ENCODE data around the gene KRTAP2-1. TPM values are rescaled to one million over a fixed set of nuclear protein-coding genes. Genes with fewer than 3 reads are reported as not detected.

Gene KRTAP2-1
- total and polyA plus RNA-seq, 8 donors, result not detected

GRCh38 chr17:41076788-41077187, 29.7 kb upstream of the KRTAP2-1 start:
- Histone ChIP-seq H3K27ac (no peak overlapping the region), H3K4me3 (no peak overlapping the region), H3K36me3 (no peaks in the 10 kb centered on the region), H3K9me3 (no peaks in the 10 kb centered on the region), H3K4me1 (no peaks in the 10 kb centered on the region), H3K27me3 (peaks cover 0 to 6% (median 0%) of the 10 kb centered on the region in 4 donors)
- TF ChIP-seq CTCF (IDR thresholded peaks at IDR 0.05), result no peak
- DNase-seq, result no peak
- ATAC-seq, result no peak
- FAIRE-seq, result no peak
- intact Hi-C loops (cut with DNase I), result no loop called here

- WGBS, 2 donors, result 80 to 89% methylated on average over 2 of the region's 2 CpGs
- H3K9me3 ChIP-seq, result no peaks in the 10 kb centered on the region
- no peak for FAIRE-seq
- no peaks in the 10 kb centered on the region for H3K36me3 ChIP-seq
- intact Hi-C loops (cut with DNase I), result no loop called here
- no peak overlapping the region for H3K4me3 ChIP-seq
- peaks cover 0 to 6% (median 0%) of the 10 kb centered on the region in 4 donors for H3K27me3 ChIP-seq
- TF ChIP-seq CTCF (IDR thresholded peaks at IDR 0.05), result no peak
- DNase-seq, result no peak
- no peaks in the 10 kb centered on the region for H3K4me1 ChIP-seq
- no peak overlapping the region for H3K27ac ChIP-seq
- ATAC-seq, result no peak
Observed at GRCh38 chr17:41073676-41074075, 26.6 kb upstream of the KRTAP2-1 start.

GRCh38 chr17:41071606-41072360, 24.7 kb upstream of the KRTAP2-1 start:
- WGBS, 2 donors, result 86 to 93% methylated on average over 5 of the region's 5 CpGs
- H3K36me3 ChIP-seq, result no peaks in the 10 kb centered on the region
- intact Hi-C loops (cut with DNase I), result no loop called here
- no peak for ATAC-seq
- TF ChIP-seq CTCF (IDR thresholded peaks at IDR 0.05), result no peak
- FAIRE-seq, result no peak
- no peak overlapping the region for H3K4me3 ChIP-seq
- no peak overlapping the region for H3K27ac ChIP-seq
- H3K27me3 ChIP-seq, result peaks cover 0 to 6% (median 0%) of the 10 kb centered on the region in 4 donors
- no peaks in the 10 kb centered on the region for H3K4me1 ChIP-seq
- no peak for DNase-seq
- no peaks in the 10 kb centered on the region for H3K9me3 ChIP-seq

- H3K36me3 ChIP-seq, result no peaks in the 10 kb centered on the region
- TF ChIP-seq CTCF (IDR thresholded peaks at IDR 0.05), result no peak
- WGBS, 2 donors, result 81 to 88% methylated on average over 3 of the region's 3 CpGs
Observed at GRCh38 chr17:41069031-41069430, 21.9 kb upstream of the KRTAP2-1 start.

GRCh38 chr17:41067281-41067680, 20.2 kb upstream of the KRTAP2-1 start:
- ATAC-seq, result no peak

More at GRCh38 chr17:41069031-41069430, 21.9 kb upstream of the KRTAP2-1 start:
- FAIRE-seq, result no peak
- Histone ChIP-seq H3K9me3 (no peaks in the 10 kb centered on the region), H3K27ac (no peak overlapping the region), H3K4me1 (no peaks in the 10 kb centered on the region), H3K4me3 (no peak overlapping the region), H3K27me3 (no peaks in the 10 kb centered on the region)
- DNase-seq, result no peak
- intact Hi-C loops (cut with DNase I), result no loop called here
- no peak for ATAC-seq

More at GRCh38 chr17:41067281-41067680, 20.2 kb upstream of the KRTAP2-1 start:
- H3K4me3 ChIP-seq, result no peak overlapping the region
- H3K27me3 ChIP-seq, result no peaks in the 10 kb centered on the region
- H3K27ac ChIP-seq, result no peak overlapping the region
- no peaks in the 10 kb centered on the region for H3K4me1 ChIP-seq
- intact Hi-C loops (cut with DNase I), result no loop called here
- H3K9me3 ChIP-seq, result no peaks in the 10 kb centered on the region
- DNase-seq (no peak), FAIRE-seq (no peak)
- no peak for TF ChIP-seq CTCF (IDR thresholded peaks at IDR 0.05)
- H3K36me3 ChIP-seq, result no peaks in the 10 kb centered on the region

All from pancreas (tissue), 10 donors.